Fibroblast of villous mesenchyme (primary cell): Measurements from ENCODE around the gene RAPGEF2. TPM values are rescaled to one million over a fixed set of nuclear protein-coding genes. Genes with fewer than 3 reads are reported as not detected.

Experiments used
- DNase-seq: peaks from one replicate; pipeline ENCODE4 v3.0.0-alpha.2; 2010; ENCODE audit warnings: low read depth
- H3K4me3 ChIP-seq: 2 replicates; pipeline ENCODE4 v1.5.1; 2011; ENCODE audit warnings: low read depth, mild to moderate bottlenecking, low read length
- small RNA-seq: library from RNA; depleted of rRNA; stranded (forward); fragments of <200 nt; gene quantifications from one replicate; pipeline ENCODE3, GENCODE V24; 2012
- total RNA-seq: library from RNA; depleted of rRNA; stranded (reverse); fragments of >200 nt; gene quantifications from 2 replicates; pipeline ENCODE4 v1.2.3, GENCODE V29; 2012
- TF ChIP-seq, protein P1 (sequence below): IDR thresholded peaks from 2 replicates; pipeline ENCODE4 v1.5.1; 2012; ENCODE audit warnings: low read depth, mild to moderate bottlenecking, low read length; ENCODE audit not compliant: insufficient read depth

Gene RAPGEF2
- total RNA-seq, 1 donor: 47.1 TPM

GRCh38 chr4:159400558-159401225 lies 297.8 kb downstream of the RAPGEF2 start:
- H3K4me3 ChIP-seq: peak overlapping the region; percentile 12
- TF ChIP-seq, protein P1, sequence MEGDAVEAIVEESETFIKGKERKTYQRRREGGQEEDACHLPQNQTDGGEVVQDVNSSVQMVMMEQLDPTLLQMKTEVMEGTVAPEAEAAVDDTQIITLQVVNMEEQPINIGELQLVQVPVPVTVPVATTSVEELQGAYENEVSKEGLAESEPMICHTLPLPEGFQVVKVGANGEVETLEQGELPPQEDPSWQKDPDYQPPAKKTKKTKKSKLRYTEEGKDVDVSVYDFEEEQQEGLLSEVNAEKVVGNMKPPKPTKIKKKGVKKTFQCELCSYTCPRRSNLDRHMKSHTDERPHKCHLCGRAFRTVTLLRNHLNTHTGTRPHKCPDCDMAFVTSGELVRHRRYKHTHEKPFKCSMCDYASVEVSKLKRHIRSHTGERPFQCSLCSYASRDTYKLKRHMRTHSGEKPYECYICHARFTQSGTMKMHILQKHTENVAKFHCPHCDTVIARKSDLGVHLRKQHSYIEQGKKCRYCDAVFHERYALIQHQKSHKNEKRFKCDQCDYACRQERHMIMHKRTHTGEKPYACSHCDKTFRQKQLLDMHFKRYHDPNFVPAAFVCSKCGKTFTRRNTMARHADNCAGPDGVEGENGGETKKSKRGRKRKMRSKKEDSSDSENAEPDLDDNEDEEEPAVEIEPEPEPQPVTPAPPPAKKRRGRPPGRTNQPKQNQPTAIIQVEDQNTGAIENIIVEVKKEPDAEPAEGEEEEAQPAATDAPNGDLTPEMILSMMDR: no peak
- DNase-seq: peak; percentile 84

- no peak for DNase-seq
- peak overlapping the region; percentile 12 for H3K4me3 ChIP-seq
- TF ChIP-seq, protein P1: no peak
These were observed 298.4 kb downstream of the RAPGEF2 start for GRCh38 chr4:159401226-159401712.

DNA sequence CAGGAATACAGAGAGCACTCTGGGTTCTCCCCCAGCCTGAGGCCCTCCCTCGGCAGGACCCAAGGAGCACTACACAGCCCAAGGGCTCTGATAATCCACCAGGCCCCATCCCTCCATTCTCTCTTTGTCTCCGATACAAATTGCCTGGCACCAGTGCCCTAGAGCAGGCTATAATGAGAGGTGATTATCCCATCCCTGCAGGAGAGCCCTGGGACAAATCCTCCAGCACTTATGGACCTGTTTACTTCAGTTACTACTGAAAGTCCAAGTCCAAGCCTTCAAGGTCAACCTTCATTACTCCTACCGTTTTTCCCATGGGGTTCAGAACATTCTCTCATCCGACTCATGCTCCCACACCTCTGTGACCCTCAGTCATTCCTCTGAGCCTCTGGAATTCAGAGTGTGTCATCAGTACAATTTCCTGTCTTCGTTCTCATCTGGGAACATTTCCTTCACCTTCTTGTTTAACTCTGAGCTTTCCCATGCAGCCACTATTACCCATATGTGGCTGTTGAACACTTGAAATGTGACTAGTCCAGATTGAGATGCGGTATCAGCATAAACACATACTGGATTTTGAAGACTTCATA lies 299.0 kb downstream of the RAPGEF2 start:
- peak; percentile 95 for DNase-seq
- TF ChIP-seq, protein P1: no peak

More for the DNA sequence above, 299.0 kb downstream of the RAPGEF2 start:
- no peak overlapping the region for H3K4me3 ChIP-seq

Small RNA genes lying within 50 kb of the gene (small RNA-seq; reads per million reads assigned to genes)
- gene AC074344.1 (0.28 reads per million), gene MIR3688-1 (not detected), gene RF00019 (not detected)
